ENCODE results near the gene STAT4.

DNA sequence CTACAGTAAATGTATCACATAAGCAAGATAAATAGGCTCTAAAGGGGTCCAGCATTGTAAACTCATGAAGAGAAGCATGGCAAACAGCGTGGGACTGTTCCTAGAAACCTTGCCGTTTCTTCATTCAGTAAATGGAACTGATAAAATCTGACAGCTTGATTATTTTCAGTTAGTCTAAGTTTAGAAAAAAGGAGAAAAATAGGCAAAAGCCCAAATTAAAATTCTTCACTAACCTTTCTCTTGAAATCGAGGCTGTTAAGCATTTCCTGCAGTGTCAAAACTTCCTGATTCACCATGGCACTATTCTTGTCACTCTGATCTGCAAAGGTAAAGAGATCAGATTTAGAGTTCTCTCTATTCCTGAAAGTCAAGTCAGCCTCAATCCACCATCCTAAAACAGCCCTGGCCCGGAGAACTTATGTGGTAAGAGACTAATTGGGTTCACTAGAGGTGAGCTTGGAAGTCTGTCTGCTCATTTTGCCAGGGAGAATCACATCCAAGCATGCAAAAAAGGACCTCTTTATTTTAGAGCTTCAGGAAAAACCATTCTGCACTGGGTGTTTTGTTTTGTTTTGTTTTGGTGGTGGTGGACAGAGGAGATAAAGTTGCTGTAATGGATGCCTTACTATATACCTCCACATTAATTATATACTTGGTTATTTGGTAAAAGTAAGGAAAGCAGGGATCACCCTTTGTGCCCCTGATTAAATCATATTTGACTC, 84.4 kb downstream of the STAT4 start:
- TF ChIP-seq JUND (IDR thresholded peaks at IDR 0.05) (no peak), TAF1 (IDR thresholded peaks at IDR 0.05; ENCODE audit: borderline replicate concordance, low read depth, low read length) (no peak), GABPA (IDR thresholded peaks at IDR 0.05; ENCODE audit: low read depth) (no peak), EZH2phosphoT487 (IDR thresholded peaks at IDR 0.05; ENCODE audit: borderline replicate concordance, low read depth) (no peak), CHD2 (IDR thresholded peaks at IDR 0.05; ENCODE audit: low read length, partially characterized antibody) (no peak), NFIC (IDR thresholded peaks at IDR 0.05; ENCODE audit: borderline replicate concordance) (no peak), POLR2AphosphoS5 (IDR thresholded peaks at IDR 0.05; ENCODE audit: low read depth, low read length) (no peak), TEAD4 (IDR thresholded peaks at IDR 0.05; ENCODE audit: borderline replicate concordance, insufficient read depth) (no peak)
- TF ChIP-seq, protein P1, sequence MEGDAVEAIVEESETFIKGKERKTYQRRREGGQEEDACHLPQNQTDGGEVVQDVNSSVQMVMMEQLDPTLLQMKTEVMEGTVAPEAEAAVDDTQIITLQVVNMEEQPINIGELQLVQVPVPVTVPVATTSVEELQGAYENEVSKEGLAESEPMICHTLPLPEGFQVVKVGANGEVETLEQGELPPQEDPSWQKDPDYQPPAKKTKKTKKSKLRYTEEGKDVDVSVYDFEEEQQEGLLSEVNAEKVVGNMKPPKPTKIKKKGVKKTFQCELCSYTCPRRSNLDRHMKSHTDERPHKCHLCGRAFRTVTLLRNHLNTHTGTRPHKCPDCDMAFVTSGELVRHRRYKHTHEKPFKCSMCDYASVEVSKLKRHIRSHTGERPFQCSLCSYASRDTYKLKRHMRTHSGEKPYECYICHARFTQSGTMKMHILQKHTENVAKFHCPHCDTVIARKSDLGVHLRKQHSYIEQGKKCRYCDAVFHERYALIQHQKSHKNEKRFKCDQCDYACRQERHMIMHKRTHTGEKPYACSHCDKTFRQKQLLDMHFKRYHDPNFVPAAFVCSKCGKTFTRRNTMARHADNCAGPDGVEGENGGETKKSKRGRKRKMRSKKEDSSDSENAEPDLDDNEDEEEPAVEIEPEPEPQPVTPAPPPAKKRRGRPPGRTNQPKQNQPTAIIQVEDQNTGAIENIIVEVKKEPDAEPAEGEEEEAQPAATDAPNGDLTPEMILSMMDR (IDR thresholded peaks at IDR 0.05) = no peak
- TF ChIP-seq, protein P2, sequence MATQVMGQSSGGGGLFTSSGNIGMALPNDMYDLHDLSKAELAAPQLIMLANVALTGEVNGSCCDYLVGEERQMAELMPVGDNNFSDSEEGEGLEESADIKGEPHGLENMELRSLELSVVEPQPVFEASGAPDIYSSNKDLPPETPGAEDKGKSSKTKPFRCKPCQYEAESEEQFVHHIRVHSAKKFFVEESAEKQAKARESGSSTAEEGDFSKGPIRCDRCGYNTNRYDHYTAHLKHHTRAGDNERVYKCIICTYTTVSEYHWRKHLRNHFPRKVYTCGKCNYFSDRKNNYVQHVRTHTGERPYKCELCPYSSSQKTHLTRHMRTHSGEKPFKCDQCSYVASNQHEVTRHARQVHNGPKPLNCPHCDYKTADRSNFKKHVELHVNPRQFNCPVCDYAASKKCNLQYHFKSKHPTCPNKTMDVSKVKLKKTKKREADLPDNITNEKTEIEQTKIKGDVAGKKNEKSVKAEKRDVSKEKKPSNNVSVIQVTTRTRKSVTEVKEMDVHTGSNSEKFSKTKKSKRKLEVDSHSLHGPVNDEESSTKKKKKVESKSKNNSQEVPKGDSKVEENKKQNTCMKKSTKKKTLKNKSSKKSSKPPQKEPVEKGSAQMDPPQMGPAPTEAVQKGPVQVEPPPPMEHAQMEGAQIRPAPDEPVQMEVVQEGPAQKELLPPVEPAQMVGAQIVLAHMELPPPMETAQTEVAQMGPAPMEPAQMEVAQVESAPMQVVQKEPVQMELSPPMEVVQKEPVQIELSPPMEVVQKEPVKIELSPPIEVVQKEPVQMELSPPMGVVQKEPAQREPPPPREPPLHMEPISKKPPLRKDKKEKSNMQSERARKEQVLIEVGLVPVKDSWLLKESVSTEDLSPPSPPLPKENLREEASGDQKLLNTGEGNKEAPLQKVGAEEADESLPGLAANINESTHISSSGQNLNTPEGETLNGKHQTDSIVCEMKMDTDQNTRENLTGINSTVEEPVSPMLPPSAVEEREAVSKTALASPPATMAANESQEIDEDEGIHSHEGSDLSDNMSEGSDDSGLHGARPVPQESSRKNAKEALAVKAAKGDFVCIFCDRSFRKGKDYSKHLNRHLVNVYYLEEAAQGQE (IDR thresholded peaks at IDR 0.05; ENCODE audit: low read depth, low read length) = no peak
